Epithelial cell of proximal tubule (primary cell): ENCODE data around the gene DIDO1. TPM values are rescaled to one million over a fixed set of nuclear protein-coding genes. Genes with fewer than 3 reads are reported as not detected.

Source experiments
- DNase-seq: peaks from one replicate; pipeline ENCODE4 v3.0.0-alpha.2; 2011; ENCODE audit warnings: low read depth
- H3K4me3 ChIP-seq: 2 replicates; pipeline ENCODE4 v1.5.1; 2011; ENCODE audit warnings: low read depth, mild to moderate bottlenecking, low read length
- total RNA-seq: library from RNA; depleted of rRNA; stranded (reverse); fragments of >200 nt; gene quantifications from 2 replicates; pipeline ENCODE4 v1.2.3, GENCODE V29; 2015
- TF ChIP-seq, protein P1 (sequence below): conservative IDR thresholded peaks from 2 replicates; pipeline ENCODE4 v1.5.1; 2012; ENCODE audit warnings: low read depth, mild to moderate bottlenecking, low read length

DIDO1 gene
- total RNA-seq, 1 donor from 2014 or later, result 26.9 TPM

DNA sequence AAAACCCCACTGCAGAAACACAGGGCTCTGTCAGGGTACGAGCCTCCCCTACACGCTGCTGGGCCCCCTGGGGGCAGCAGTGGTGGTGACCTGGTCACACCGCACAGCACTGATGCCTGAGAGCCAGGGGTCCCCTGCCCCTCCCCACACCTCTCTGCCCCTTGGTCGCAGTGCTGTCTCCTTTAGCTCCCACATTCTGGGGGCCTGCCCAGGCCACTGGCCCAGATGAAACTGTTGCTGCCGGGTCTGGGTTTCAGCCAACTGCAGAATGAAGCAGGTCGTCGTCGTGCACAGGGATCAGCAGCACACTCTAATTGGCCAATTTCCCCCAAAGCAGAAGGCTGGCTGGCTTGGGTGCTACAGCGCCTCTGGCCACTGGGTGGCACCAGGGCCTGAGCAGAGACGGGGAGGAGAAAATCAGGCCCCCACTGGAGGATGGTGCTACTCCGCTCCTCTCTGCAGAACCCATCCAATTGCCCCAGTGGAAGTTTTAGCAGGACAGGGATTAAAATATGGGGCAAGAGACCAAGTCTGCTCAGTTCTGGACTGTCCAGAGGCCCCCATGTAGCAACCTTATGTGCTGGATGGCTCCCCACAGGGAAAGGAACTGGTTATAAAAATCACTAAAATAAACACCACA, 26.1 kb downstream of the DIDO1 start:
- TF ChIP-seq, protein P1, sequence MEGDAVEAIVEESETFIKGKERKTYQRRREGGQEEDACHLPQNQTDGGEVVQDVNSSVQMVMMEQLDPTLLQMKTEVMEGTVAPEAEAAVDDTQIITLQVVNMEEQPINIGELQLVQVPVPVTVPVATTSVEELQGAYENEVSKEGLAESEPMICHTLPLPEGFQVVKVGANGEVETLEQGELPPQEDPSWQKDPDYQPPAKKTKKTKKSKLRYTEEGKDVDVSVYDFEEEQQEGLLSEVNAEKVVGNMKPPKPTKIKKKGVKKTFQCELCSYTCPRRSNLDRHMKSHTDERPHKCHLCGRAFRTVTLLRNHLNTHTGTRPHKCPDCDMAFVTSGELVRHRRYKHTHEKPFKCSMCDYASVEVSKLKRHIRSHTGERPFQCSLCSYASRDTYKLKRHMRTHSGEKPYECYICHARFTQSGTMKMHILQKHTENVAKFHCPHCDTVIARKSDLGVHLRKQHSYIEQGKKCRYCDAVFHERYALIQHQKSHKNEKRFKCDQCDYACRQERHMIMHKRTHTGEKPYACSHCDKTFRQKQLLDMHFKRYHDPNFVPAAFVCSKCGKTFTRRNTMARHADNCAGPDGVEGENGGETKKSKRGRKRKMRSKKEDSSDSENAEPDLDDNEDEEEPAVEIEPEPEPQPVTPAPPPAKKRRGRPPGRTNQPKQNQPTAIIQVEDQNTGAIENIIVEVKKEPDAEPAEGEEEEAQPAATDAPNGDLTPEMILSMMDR, result peak; percentile 56
- H3K4me3 ChIP-seq, result no peak overlapping the region
- no peak for DNase-seq

DNA sequence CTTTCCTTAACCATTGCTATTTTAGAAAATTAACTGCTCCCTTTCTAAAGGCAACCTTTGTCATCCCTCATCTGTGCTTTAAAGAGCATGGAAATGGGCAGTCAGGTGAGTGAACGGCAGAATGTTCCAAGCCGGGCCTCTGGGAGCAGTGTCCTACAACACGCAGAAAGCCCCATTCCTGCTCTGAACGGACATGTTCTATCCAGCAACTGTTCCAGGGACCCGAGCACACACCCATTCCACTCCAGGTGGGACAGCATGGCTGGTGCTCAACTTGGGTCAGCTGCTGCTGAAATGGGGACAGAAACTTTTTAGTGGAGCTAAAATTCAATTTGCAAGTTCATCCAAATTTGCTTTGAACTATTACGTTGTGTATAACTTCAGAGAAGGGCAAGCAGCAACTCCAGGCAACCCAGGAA, 26.7 kb downstream of the DIDO1 start:
- H3K4me3 ChIP-seq, result no peak overlapping the region
- DNase-seq, result no peak
- TF ChIP-seq, protein P1, result no peak

DNA sequence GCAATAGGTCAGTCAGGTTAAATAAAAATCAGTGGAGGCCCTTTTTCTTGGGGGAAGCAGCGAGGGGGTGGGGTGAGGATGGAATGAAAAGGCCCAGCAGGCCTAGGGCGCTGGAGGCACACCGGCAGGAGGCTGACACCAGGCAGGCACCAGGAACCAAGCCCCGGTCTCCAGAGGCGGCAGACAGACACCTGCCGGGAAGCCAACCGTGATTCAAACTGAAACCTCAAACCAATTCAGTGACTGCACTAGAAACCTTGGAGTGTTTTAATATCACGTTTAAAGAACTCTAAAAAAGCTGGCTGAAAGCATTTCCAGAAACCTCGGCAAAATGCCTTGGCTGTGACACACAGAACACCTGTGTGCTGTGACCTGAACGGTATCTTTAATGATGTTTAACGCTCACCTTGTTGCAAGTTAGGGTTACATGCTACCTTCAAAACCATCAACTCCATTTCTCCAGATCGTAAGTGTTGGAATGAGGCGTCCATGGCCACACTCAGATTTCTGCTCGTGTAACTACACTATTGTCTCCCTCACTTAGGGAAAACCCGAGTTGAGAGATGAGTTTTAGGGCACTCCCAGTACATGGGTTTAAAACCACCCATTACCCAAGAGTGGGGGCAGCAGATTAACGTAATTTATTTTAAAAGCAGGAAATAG, 27.2 kb downstream of the DIDO1 start:
- DNase-seq, result no peak
- TF ChIP-seq, protein P1, result no peak
- H3K4me3 ChIP-seq, result no peak overlapping the region

DNA sequence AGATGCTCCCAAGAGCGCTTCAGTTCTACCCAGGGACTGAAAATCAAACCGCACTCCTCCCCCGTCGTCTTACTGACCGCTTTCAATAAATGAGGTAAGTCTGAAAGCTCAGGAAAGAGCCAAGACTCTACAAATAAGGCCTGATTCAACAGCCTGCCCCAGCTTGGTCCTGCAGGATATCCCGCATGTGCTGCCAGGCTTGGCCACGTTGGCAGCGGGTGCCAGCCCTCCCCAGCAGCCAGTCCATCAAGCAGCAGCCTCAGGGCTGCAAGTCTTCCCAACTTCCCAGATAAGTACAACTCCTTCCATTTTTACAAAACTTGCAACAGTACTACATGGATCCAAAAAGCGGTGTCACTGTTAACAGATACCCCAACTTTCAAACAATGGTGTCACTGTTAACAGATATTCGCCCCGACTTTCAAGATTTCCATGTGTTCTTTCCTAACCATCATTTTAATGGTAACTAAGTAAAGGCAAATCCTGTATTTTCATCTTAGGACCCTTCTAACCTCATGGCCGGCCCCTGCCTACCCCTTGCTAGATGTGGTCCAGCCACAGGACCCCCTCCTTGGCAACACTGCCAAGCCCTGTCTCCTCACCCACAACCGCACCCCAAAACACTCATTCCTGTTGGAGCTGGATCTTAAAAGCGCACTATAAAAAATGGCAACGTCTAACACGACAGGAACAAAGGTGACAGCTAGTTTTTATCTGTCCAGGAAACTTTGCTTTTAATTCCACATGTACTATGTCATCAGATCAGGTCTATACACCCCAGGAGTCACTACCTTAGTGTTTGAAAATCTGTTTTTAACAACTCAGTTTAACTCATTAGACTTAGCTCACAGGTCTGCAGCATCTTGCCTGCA, 28.0 kb downstream of the DIDO1 start:
- no peak overlapping the region for H3K4me3 ChIP-seq
- no peak for DNase-seq
- TF ChIP-seq, protein P1, result no peak

DNA sequence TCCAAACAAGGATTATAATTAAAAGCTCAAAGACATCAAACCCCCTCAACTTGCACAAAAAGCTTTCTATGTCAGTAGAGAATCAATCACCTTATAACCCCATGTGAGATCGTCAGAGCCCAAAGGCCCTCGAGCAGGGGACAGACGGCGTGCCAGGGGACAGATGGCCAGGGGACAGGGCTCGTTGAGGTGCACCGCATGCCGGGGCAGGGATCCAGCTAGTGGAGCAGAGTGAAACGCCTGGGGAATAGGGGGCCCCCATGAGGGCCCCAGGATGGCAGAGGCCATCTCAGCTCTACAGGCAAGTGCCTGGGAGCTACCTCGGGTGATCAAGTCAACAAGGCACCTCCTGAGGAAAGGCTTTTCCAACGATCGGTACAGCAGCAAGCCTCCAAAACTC, 28.6 kb downstream of the DIDO1 start:
- H3K4me3 ChIP-seq, result no peak overlapping the region
- DNase-seq, result no peak
- TF ChIP-seq, protein P1, result no peak

DNA sequence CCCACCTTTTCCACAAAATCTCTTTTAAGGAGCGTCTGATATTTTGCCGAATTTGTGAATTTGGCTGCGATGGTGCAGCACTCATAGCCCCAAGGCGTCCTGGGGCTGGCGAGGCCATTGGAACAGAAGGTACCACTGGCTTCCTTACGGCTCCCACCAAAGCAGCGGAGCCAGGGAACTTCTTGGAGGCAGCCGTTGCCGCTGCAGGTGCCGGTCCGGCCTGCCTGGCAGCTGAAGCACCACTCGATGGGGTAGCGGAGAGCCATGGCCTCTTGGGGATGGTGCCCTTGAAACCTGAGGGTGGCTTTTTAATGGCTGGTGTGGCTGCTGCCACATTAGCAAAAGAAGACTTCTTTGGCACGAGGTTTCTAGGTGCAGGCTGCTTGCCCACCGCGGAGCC, 29.8 kb downstream of the DIDO1 start:
- TF ChIP-seq, protein P1, result no peak

More for the DNA sequence above, 29.8 kb downstream of the DIDO1 start:
- H3K4me3 ChIP-seq, result no peak overlapping the region
- no peak for DNase-seq
